Measurements from ENCODE around the gene METTL16. TPM values are rescaled to one million over a fixed set of nuclear protein-coding genes. Genes with fewer than 3 reads are reported as not detected.

The METTL16 gene
- total and polyA plus RNA-seq, 2 of the 8 experiments (the other 6 are each of a cell fraction or from before 2014, with no cell fraction given), result 22.8 to 59.4 TPM

DNA sequence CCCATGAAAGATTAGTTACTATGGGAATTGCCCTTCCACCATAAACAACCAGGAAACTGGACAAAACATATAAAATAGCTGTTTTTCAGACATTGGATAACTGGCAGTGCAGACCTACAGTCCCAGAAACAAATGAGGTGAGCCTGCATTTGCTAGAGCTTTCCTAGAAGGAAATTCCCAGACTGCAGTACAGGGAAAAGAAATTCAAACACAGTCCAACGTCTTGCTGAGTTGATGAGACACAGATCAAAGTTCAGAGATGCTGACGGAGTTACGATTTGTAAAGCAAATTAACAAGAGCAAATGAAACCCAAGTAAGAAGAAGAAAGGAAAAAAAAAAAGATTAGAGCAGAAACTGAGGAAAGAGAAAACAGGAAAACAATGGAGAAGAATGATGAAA is 69.5 kb downstream of the METTL16 start:
- POLR2A ChIA-PET (ENCODE audit: partially characterized antibody), result interaction anchor here (1.1 kb wide), 1 partner anchor 9 kb away, joined by 3 read pairs; no protein-coding TSS in a partner anchor
- no peak overlapping the region for H2AFZ ChIP-seq (ENCODE audit: low read length)
- H3K4me3 ChIP-seq (ENCODE audit: extremely low read depth in 1 of 4, insufficient read depth in 2 of 4, low read depth in 3 of 4, low read length in 4 of 4), result no peak overlapping the region
- H3K4me1 ChIP-seq (replicated peaks in 1 of 4; ENCODE audit: control insufficient read depth in 3 of 4, insufficient read depth in 4 of 4, low read length in 3 of 4), result no peaks in the 10 kb centered on the region
- no peak overlapping the region for H3K18ac ChIP-seq (ENCODE audit: extremely low read depth, low read length)
- no peak overlapping the region for H2BK15ac ChIP-seq (ENCODE audit: low read length)
- H3K56ac ChIP-seq (replicated peaks; ENCODE audit: insufficient read length, low read depth, low read length), result no peak overlapping the region
- H3K79me2 ChIP-seq (ENCODE audit: control insufficient read depth in 1 of 2, insufficient read depth in 2 of 2, low read length in 2 of 2), result peaks cover 0 to 6% of the 10 kb centered on the region in 2 experiments; a peak in 1 of 4 replicates
- no peak overlapping the region for H4K91ac ChIP-seq (replicated peaks; ENCODE audit: insufficient read length, low read length)
- DNase-seq (ENCODE audit: low read depth in 1 of 2, low spot score in 2 of 2) (no peak), FAIRE-seq (no peak)
- peaks cover 1 to 2% of the 10 kb centered on the region in 2 experiments for H4K20me1 ChIP-seq (replicated peaks in 1 of 2; ENCODE audit: control insufficient read depth in 1 of 2, insufficient read depth in 2 of 2, low read length in 2 of 2)
- no peak overlapping the region for H3K14ac ChIP-seq (ENCODE audit: insufficient read length)
- H3K23me2 ChIP-seq (ENCODE audit: low read depth, low read length), result no peaks in the 10 kb centered on the region
- WGBS, 2 experiments (ENCODE audit: extremely low coverage in 1 of 2, insufficient coverage in 1 of 2, insufficient read length in 1 of 2, insufficient replicate concordance in 2 of 2, low coverage in 1 of 2, low lambda C conversion rate in 2 of 2, missing lambda C conversion rate in 1 of 2), result 93% methylated on average over 3 of the region's 3 CpGs; no CpG with 5 or more reads in 1 of the 2 experiments
- H2BK5ac ChIP-seq (ENCODE audit: low read depth, low read length), result no peak overlapping the region
- H4K5ac ChIP-seq (ENCODE audit: insufficient read length, low read depth, low read length), result no peak overlapping the region
- no peak overlapping the region for H2AK5ac ChIP-seq (ENCODE audit: low read depth, low read length)
- no peak overlapping the region for H3K27ac ChIP-seq (ENCODE audit: low read depth, low read length)
- H2BK12ac ChIP-seq (ENCODE audit: low read depth, low read length), result no peak overlapping the region
- no peak overlapping the region for H2BK120ac ChIP-seq (replicated peaks; ENCODE audit: low read depth, low read length)
- H2BK20ac ChIP-seq (ENCODE audit: low read length), result no peak overlapping the region
- H3K4me2 ChIP-seq (ENCODE audit: insufficient read depth in 1 of 2, low read depth in 2 of 2, low read length in 2 of 2), result no peak overlapping the region
- peaks cover 4 to 24% (median 14%) of the 10 kb centered on the region in 4 experiments; a peak in 7 of 8 replicates for H3K36me3 ChIP-seq (ENCODE audit: control insufficient read depth in 2 of 4, insufficient read depth in 4 of 4, low read length in 3 of 4)
- no peak overlapping the region for H4K8ac ChIP-seq (ENCODE audit: extremely low read depth, insufficient read depth, low read length)
- peaks cover 0 to 8% of the 10 kb centered on the region in 2 experiments; a peak in 1 of 4 replicates for H3K9me3 ChIP-seq (ENCODE audit: insufficient read depth in 2 of 2, low read depth in 1 of 2, low read length in 1 of 2)
- H3K9ac ChIP-seq (replicated peaks in 1 of 4; ENCODE audit: extremely low read depth in 1 of 4, low read depth in 3 of 4, low read length in 3 of 4), result no peak overlapping the region
- peaks cover 3% of the 10 kb centered on the region; the same call in 1 of the 2 replicates for H3K79me1 ChIP-seq (ENCODE audit: low read depth, low read length)
- H3K23ac ChIP-seq (ENCODE audit: insufficient read length), result no peak overlapping the region
- no peaks in the 10 kb centered on the region for H3K27me3 ChIP-seq (replicated peaks in 1 of 4; ENCODE audit: control insufficient read depth in 3 of 4, extremely low read depth in 1 of 4, insufficient read depth in 3 of 4, low read length in 3 of 4)
- CTCF ChIA-PET (ENCODE audit: partially characterized antibody), result no interaction called here
- no peak overlapping the region for H3K4ac ChIP-seq (replicated peaks; ENCODE audit: insufficient read length, low read depth, low read length)
- no peak for TF ChIP-seq CBX5 (IDR thresholded peaks at IDR 0.05; ENCODE audit: low read depth, low read length)
- TF ChIP-seq SIRT6 (IDR thresholded peaks at IDR 0.05; ENCODE audit: low read length), result no peak
- no peak for TF ChIP-seq YY1 (IDR thresholded peaks at IDR 0.05; ENCODE audit: low read depth, low read length)
- TF ChIP-seq SIN3A (conservative IDR thresholded peaks at IDR 0.05 in 1 of 2, IDR thresholded peaks at IDR 0.05 in 1 of 2; ENCODE audit: low read depth in 1 of 2, low read length in 2 of 2), result no peak
- no peak for TF ChIP-seq CTBP2 (IDR thresholded peaks at IDR 0.05; ENCODE audit: borderline replicate concordance, insufficient read depth, insufficient read length, low read length)
- no peak for TF ChIP-seq TBP (IDR thresholded peaks at IDR 0.05; ENCODE audit: low read depth, low read length)
- no peak for TF ChIP-seq ATF3 (IDR thresholded peaks at IDR 0.05; ENCODE audit: insufficient read depth, low read depth, low read length)
- TF ChIP-seq POU5F1 (IDR thresholded peaks at IDR 0.05; ENCODE audit: low read depth, low read length), result no peak
- TF ChIP-seq NANOG (IDR thresholded peaks at IDR 0.05; ENCODE audit: insufficient read depth, low read depth, low read length, poor library complexity, severe bottlenecking), result no peak
- TF ChIP-seq SP1 (IDR thresholded peaks at IDR 0.05; ENCODE audit: low read depth, low read length), result no peak
- TF ChIP-seq TEAD4 (IDR thresholded peaks at IDR 0.05; ENCODE audit: low read depth, low read length), result no peak
- TF ChIP-seq GTF2F1 (IDR thresholded peaks at IDR 0.05; ENCODE audit: borderline replicate concordance, low read depth, low read length), result no peak
- TF ChIP-seq RFX5 (IDR thresholded peaks at IDR 0.05; ENCODE audit: borderline replicate concordance, low read depth, low read length), result no peak
- no peak for TF ChIP-seq MAFK (IDR thresholded peaks at IDR 0.05; ENCODE audit: low read depth, low read length)
